Erythroblast (primary cell): Measurements from ENCODE around the gene ING2.

ENCODE experiments used
- DNase-seq, 2 experiments: peaks; one replicate each; lab custom pipeline; 2025; lab: John Stamatoyannopoulos, UW
- GATA1 ChIP-seq: IDR thresholded peaks from 2 replicates; pipeline ENCODE4 v1.6.1; 2011; ENCODE audit warnings: low read depth, mild to moderate bottlenecking, control low read depth, low read length, moderate library complexity
- POLR2A ChIP-seq: IDR thresholded peaks from 2 replicates; pipeline ENCODE4 v1.6.1; 2011; ENCODE audit warnings: mild to moderate bottlenecking, low read length

ING2 gene

DNA sequence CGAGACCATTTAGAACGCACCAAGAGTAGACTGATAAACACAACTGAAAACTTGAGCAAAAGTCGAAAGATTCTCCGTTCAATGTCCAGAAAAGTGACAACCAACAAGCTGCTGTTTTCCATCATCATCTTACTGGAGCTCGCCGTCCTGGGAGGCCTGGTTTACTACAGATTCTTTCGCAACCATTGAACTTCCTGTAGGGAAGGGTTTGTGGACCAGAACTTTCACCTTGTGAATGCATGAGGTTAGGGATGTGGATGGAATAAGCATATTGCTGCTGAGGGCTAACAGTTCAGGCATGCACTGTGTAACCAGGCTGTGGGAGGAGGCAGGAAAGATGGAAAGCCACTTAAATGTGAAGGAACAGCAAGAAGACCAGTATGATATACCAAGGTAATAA lies 20.9 kb upstream of the ING2 start:
- DNase-seq, result no peak
- no peak for TF ChIP-seq POLR2A
- TF ChIP-seq GATA1, result no peak

DNA sequence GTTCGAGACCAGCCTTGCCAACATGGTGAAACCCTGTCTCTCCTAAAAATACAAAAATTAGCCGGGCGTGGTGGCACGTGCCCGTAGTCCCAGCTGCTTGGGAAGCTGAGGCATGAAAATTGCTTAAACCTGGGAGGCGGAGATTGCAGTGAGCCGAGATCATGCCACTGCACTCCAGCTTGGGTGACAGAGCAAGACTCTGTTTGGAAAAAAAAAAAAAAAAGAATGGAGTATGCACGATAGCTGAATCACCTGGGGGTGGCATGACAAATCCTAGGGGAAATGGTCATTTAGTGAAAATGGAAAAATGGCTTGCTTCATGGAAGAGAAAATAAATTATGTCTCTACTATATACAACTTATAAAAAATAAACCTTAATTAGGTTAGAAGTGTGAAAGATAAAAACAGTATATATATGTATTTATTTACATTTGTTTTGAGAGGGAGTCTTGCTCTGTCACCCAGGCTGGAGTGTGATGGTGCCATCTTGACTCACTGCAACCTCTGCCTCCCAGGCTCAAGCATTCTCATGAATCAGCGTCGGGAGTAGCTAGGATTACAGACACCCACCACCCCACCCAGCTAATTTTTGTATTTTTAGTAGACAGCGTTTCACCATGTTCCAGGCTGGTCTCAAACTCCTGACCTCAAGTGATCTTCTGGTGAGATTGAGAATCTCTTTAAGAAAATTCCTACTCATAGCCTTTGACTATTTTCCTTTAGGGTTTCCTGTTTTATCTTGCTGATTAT lies 19.3 kb upstream of the ING2 start:
- no peak for TF ChIP-seq POLR2A
- no peak for TF ChIP-seq GATA1
- no peak for DNase-seq

DNA sequence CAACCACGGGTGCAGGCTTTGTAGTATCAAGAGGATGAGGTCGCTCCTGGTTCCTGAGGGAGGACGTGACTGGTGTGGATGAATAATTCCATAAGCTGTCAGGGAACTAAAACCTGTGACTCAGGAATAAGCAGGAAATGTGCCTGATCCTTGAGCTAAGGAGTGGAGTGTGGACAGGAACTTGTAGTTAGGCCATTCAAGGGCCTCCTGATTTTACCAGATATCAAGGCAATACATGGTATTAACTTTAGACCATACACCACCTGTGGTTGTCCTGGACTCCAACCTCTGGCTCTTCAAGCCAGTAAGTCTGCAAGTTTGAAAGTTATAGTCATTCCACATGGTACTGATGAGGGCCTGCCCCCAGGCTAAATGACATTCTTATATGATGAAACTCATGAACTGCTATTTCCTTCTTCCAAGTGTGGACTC lies 12.1 kb upstream of the ING2 start:
- no peak for DNase-seq
- TF ChIP-seq GATA1 (no peak), POLR2A (no peak)

DNA sequence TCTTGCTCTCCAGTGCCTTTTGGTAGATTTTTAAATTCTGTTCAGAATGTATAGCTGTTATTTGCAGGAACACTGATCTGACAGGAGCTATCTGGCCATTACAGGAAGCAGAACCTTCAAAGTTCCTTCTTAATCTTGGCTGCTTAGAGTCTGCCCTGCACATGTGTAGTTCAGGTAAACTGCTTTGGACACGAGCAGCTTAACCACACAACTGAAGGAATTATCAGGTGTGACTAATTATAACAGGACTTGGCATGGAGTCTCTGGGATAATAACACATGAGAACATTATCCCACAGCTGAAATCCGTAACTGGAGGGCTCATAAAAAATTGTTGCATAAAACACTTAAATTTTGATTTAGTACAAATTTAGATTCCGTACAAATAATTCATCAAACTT lies 11.6 kb upstream of the ING2 start:
- no peak for TF ChIP-seq GATA1
- no peak for TF ChIP-seq POLR2A
- DNase-seq, result no peak

DNA sequence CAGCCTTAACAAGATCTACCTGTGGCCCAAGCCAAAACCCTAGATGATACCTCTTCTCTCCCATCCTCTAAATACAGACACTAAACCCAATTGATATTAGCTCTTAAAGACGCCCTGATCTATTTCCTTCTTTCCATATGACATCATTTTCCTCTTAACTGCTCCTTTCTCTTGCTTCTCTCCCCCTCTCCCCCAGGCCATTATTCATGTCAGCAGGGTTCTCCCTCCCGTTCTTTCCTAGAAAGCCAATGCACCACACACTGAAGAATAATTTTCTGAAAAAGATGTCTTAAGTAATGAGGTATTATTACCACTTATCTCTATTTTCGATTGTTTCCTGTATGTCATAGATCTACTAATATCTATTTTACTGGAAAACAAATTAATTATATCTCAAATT lies 9.7 kb upstream of the ING2 start:
- no peak for TF ChIP-seq POLR2A
- no peak for TF ChIP-seq GATA1
- no peak for DNase-seq

DNA sequence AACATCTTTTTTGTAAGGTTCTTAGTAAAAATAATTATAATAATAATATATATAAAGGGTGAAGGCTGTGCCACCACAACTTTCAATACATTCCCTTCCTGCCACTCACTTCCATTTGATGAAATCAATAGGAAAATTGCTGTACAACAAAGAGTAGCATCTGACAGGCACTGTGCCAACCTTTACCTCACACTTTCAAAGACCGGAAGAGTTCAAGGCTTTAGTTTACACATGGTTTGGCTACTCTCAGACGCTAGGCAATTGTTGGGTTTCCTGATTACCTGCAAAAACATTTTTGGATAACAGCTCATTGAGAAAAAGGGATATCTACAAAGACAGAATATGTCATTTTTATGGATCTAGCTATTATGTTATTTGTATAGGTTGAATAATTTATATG lies 5.5 kb upstream of the ING2 start:
- DNase-seq, result no peak
- no peak for TF ChIP-seq POLR2A
- TF ChIP-seq GATA1, result no peak

DNA sequence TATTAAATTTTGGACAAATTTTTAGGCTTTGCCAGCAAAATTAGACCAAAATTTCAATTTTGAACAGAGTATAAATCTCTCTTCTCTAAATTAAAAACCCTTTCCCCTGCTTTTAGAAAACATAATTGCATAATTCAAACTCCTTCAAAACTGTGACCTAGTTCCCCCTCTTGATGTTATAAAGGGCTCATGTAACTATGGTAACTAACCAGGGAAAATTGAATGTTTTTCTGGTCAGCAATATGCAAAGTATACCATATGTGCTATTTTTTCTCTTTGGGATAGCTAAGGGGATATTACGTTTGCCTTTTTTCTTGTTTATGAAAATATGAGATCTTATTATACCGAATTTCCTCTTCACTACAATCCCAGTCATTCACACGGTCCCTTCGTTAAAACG lies 5.1 kb upstream of the ING2 start:
- TF ChIP-seq GATA1, result no peak
- TF ChIP-seq POLR2A, result no peak
- DNase-seq, result no peak

DNA sequence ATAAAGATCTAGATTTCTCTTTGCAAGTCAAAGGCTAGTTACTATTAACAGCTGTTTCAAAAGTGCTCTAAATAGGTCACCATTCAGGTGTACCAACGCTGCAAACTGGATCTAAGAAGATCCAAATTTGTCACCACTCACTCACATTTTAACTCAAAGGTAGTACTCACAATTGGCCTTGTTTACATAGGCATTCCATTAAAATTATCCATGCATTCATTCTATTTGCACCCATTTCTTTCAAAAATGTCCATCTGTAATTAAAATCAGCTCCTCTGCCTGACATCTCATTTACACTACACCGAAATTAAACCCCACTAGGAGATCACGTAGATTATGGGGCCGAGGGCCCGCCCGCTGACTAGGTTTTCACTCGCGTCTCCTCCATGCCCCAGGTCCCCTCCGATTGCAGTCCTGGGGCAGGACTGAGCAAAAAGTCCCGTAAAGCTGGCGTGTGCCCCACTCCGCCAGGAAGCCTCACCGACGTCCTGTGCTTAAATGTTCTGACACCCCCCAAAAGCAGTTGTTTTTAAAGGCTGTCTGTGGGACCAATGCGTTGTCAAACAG lies 1.3 kb upstream of the ING2 start:
- DNase-seq, result peak; percentile 77 to 82
- TF ChIP-seq POLR2A (no peak), GATA1 (no peak)

DNA sequence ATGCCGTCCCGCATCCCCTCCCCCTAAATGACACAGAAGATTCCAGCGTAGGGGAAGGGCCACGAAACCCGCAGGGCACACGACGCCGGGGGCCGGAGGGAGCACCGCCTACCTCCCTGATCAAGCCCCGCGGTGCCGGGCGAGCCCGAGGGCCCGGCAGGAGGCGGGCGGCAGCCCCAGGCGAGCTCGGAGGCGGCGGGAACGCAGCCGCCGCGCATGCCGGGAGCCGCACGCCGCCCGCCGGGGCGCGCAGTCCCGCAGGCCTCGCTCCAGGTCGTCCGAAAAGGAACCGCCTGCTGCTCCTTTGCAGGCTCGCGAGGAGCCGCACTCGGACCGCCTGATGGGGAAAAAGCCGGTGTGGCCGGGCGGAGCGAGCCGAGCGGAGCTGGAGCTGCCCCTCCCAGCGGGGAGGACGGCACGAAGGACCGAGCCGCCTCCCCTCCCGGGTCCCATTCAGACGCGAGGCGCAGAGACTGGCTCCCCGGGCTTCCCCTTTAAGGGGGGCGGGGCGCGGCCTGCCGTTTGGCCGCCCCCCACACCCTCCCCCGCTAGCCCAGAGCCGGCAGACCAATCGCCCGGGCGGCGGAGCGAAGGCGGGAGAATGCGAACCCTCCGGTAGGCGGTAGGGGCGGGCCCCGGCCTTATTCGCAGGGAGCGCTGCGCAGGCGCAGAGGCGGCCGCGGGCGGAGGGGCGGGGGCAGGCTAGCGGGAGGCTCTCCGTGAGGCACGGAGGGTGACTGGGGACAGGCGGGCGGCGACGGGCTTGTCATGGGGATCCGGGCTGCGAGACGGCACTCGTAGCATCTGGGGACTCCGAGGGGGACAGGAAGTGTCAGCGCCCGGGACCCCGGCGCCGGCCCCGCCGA lies 561 bp upstream of the ING2 start:
- peak; percentile 97 to 99 for DNase-seq
- no peak for TF ChIP-seq GATA1
- TF ChIP-seq POLR2A, result peak; percentile 86

DNA sequence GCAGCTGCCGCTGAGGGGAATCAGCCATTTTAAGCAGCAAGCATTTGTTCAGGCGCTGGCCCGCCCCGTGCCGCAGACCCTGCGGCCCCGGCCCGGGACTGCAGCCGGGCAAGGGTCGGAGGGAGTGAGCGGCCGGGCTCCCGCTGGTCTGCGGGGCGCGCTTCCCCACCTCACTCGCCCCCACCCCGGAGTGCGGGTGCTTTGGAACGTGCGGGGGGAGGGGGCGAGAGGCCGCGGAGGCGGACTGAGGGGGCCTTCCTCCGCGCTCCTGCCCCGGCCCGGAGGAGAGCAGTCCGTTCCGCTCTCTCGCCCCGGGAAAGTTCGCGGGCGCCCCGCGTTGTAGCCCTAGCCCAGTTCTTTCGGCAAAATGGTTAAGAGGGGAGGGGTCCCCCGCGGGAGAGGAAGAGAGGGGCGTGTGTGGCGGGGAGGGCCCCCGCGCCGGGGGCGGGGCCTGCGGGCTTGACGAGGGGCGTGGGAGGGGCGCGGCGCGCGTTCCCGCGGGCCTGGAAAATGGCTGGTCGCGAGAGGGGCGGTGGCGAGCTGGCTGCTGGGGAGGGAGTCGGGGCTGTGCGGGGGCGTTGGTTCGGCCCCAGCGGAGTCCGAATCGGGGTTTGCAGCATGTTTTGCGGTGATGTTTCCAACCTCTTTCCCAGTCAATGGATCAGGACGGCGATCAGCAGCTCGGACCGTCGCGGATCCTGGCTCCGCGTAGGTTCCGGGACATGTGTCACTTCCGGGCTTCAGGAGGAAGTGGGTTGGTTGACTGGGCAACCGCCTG lies 942 bp downstream of the ING2 start:
- TF ChIP-seq POLR2A (peak; percentile 83), GATA1 (no peak)
- DNase-seq, result peak; percentile 90 to 93

DNA sequence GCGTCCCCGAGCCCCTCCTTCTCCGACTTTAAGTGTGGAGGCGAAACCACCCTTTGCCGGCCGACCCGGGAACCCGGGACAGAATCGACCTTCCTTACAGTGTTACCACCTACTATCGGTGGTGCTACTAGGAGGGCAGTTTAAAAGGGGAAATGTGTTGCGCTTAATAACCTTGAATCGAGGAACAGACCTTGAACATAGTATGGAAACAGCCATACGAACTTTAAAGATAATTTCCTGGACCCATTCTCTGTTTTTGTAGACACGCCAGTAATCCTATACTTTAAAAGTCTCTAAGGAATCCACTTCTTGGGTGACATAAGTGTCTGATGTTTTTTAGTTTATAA lies 1.5 kb downstream of the ING2 start:
- no peak for DNase-seq
- TF ChIP-seq GATA1 (no peak), POLR2A (peak; percentile 33)

DNA sequence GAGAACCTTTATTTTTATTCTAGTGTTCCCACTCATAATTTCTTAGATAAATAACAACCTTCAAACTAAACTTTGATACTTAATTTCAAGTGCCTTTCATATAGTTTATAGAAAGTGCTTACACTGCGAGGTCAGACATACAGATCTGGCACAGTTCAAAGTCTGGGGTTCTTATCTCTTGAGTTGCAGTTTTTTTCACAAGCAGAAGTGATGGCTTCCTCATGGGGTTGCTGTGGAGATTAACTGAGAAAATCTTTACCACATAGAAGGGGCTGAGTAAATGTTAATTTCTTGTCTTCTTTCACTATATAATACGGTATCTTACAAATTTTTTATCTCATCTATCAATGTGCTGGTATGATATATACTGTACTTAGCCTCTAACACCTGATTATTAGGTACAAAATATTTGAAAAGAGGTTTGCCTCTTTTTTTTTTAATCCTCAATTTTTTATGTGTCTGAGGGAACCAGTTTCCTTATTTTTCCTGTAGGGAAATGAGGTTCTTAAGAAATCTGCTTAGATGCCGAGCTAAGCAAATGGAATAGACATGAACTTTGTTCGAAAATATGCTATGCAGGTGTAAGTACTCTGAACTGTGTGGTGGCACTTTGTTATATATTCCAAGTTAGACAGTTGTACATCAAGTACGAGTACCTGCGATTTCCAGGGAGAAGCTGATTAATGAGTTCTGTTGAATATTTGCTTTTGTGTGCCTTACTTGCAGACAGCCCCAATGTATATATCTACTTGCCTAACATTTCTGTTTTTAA lies 3.3 kb downstream of the ING2 start:
- DNase-seq, result peak; percentile 81 to 86
- TF ChIP-seq POLR2A, result no peak
- TF ChIP-seq GATA1, result no peak
